SW 1271 (cell line): Measurements from ENCODE around the gene GGA2.
"Not testable (repeated sequence)": the region's sequence is repeated elsewhere in the genome, so short reads cannot be mapped to it uniquely, and the experiment has no call there.

Experiments used
- DNase-seq, 2 experiments: peaks; one replicate each; lab custom pipeline; 2025; lab: John Stamatoyannopoulos, UW

The GGA2 gene

GRCh38 chr16:23524886-23525285 lies 14.6 kb upstream of the GGA2 start:
- no peak for DNase-seq

GRCh38 chr16:23523876-23524385 lies 13.6 kb upstream of the GGA2 start:
- no peak for DNase-seq

GRCh38 chr16:23523321-23523720 lies 13.0 kb upstream of the GGA2 start:
- DNase-seq, result no peak

- DNase-seq, result no peak
These were observed 11.7 kb upstream of the GGA2 start for GRCh38 chr16:23521965-23522364.

GRCh38 chr16:23521037-23521743 lies 10.9 kb upstream of the GGA2 start:
- DNase-seq, result no peak

GRCh38 chr16:23520500-23520899 lies 10.2 kb upstream of the GGA2 start:
- no peak for DNase-seq

GRCh38 chr16:23519282-23519681 lies 9.0 kb upstream of the GGA2 start:
- DNase-seq, result no peak

GRCh38 chr16:23518435-23518891 lies 8.2 kb upstream of the GGA2 start:
- DNase-seq, result no peak

GRCh38 chr16:23516366-23517137 lies 6.3 kb upstream of the GGA2 start:
- DNase-seq, result no peak

GRCh38 chr16:23515881-23516280 lies 5.6 kb upstream of the GGA2 start:
- no peak for DNase-seq

- DNase-seq, result no peak
These were observed 4.3 kb upstream of the GGA2 start for GRCh38 chr16:23514381-23515152.

- no peak for DNase-seq
These were observed 1.9 kb upstream of the GGA2 start for GRCh38 chr16:23512168-23512695.

GRCh38 chr16:23511731-23512130 lies 1.4 kb upstream of the GGA2 start:
- DNase-seq, result no peak

GRCh38 chr16:23510915-23511270 lies 599 bp upstream of the GGA2 start:
- DNase-seq, result not testable (repeated sequence)

GRCh38 chr16:23509782-23510163 lies 521 bp downstream of the GGA2 start:
- DNase-seq, result no peak

- no peak for DNase-seq
These were observed 896 bp downstream of the GGA2 start for GRCh38 chr16:23509441-23509754.

GRCh38 chr16:23508589-23509440 lies 1.5 kb downstream of the GGA2 start:
- DNase-seq, result no peak

GRCh38 chr16:23506606-23506994 lies 3.7 kb downstream of the GGA2 start:
- DNase-seq, result no peak

GRCh38 chr16:23505671-23506605 lies 4.4 kb downstream of the GGA2 start:
- DNase-seq, result peak in 1 of 2 experiments; percentile 11

- no peak for DNase-seq
These were observed 5.1 kb downstream of the GGA2 start for GRCh38 chr16:23505180-23505665.
